ENCODE measurements around the gene LGR6. TPM values are rescaled to one million over a fixed set of nuclear protein-coding genes. Genes with fewer than 3 reads are reported as not detected.

The LGR6 gene
- polyA plus RNA-seq, 1 experiment: not detected

DNA sequence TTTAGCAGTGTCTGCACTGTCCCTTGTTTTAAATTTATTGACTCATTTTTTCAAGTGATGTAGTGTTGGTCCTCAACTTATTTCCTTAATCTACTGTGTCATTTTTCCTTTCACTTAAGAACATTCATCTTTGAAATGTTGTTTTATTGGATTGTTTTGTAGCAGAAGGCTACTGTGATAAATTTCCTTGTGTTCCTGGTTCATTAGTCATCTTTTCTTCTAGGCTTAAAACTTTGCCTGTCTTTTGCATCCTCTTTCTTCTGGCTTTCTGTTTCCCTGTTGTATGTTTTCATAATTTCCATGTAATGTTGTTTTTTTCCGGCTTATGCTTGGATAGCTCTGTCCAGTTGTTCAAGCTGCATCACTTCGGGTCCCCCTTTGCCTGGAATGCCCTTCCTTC, 86.2 kb downstream of the LGR6 start:
- Histone ChIP-seq H3K36me3 (ENCODE audit: control insufficient read depth, insufficient read depth, low read length) (no peaks in the 10 kb centered on the region), H3K27me3 (ENCODE audit: control insufficient read depth, insufficient read depth, low read length) (peaks cover 19% of the 10 kb centered on the region), H3K4me3 (ENCODE audit: low read depth, low read length) (no peak overlapping the region)
- CTCF ChIA-PET: interaction anchor here (1.6 to 4.5 kb wide), 2 partner anchors 87 to 94 kb away, joined by 5 to 15 read pairs; no protein-coding TSS in a partner anchor
- POLR2A ChIA-PET: no interaction called here
- TF ChIP-seq, protein P1, sequence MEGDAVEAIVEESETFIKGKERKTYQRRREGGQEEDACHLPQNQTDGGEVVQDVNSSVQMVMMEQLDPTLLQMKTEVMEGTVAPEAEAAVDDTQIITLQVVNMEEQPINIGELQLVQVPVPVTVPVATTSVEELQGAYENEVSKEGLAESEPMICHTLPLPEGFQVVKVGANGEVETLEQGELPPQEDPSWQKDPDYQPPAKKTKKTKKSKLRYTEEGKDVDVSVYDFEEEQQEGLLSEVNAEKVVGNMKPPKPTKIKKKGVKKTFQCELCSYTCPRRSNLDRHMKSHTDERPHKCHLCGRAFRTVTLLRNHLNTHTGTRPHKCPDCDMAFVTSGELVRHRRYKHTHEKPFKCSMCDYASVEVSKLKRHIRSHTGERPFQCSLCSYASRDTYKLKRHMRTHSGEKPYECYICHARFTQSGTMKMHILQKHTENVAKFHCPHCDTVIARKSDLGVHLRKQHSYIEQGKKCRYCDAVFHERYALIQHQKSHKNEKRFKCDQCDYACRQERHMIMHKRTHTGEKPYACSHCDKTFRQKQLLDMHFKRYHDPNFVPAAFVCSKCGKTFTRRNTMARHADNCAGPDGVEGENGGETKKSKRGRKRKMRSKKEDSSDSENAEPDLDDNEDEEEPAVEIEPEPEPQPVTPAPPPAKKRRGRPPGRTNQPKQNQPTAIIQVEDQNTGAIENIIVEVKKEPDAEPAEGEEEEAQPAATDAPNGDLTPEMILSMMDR (IDR thresholded peaks at IDR 0.05; ENCODE audit: insufficient read depth, low read depth, low read length): no peak
- DNase-seq (ENCODE audit: low read depth): no peak

DNA sequence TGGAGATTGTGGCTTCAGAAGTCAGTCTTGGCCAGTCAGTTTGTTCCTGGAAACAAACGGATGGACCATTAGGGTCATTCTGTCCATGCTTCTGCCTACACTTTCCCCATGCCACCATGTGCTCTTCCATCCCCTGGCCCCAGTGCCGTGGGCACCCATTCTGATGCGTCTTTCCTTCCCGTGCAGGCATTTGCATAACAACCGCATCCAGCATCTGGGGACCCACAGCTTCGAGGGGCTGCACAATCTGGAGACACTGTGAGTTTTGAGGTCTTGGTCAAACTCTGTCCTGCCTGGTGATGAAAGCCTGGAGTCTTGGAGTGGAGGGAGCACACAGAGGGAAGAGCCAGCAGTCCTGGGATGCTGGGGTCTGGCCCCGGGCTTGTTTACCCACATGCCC, 87.0 kb downstream of the LGR6 start:
- Histone ChIP-seq H3K4me3 (ENCODE audit: low read depth, low read length) (no peak overlapping the region), H3K36me3 (ENCODE audit: control insufficient read depth, insufficient read depth, low read length) (no peaks in the 10 kb centered on the region), H3K27me3 (ENCODE audit: control insufficient read depth, insufficient read depth, low read length) (peaks cover 13% of the 10 kb centered on the region)
- CTCF ChIA-PET: interaction anchor here (1.5 to 4.5 kb wide), 3 partner anchors 35 to 98 kb away, joined by 3 to 15 read pairs (median 5); no protein-coding TSS in a partner anchor
- POLR2A ChIA-PET: no interaction called here
- TF ChIP-seq, protein P1 (IDR thresholded peaks at IDR 0.05; ENCODE audit: insufficient read depth, low read depth, low read length): no peak
- no peak for DNase-seq (ENCODE audit: low read depth)

DNA sequence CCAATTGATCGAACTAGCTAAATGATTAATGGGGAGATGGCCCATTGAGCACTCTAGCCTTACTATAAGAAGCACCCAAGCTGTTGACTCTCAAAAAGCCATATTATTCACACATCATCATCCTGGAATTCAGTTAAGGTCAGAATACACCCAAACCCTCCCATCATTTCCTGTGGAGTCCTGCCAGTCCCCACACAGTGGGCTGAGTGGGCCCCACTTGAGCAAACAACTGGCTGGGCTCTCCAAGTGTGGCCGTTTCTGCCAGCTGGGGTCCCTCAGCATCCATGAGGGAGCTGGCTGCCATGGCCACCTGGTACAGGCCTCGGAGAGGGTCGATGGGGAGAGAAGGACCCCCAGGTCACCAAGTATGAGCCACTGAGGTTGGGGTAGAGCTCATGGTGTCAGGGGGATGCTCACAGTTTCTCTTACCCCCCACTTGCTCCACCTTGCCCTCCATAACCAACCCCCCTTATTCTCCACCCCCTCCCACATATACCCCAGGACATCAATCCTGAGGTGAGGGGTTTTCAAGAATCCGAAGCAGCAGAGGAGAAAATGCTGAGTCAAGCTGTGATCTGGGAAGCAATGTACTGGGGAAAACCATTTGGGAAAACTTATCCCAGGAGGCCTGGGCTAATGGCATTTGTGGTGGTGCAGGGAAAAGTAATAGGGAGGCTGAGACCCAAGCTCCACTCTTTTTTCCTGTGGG, 87.9 kb downstream of the LGR6 start:
- Histone ChIP-seq H3K4me3 (ENCODE audit: low read depth, low read length) (no peak overlapping the region), H3K27me3 (ENCODE audit: control insufficient read depth, insufficient read depth, low read length) (peaks cover 7% of the 10 kb centered on the region), H3K36me3 (ENCODE audit: control insufficient read depth, insufficient read depth, low read length) (no peaks in the 10 kb centered on the region)
- ChIA-PET CTCF (interaction anchor here (0.9 to 4.5 kb wide), 10 partner anchors 9 to 99 kb away, joined by 3 to 15 read pairs (median 4); partner anchors contain the start of gene LGR6), POLR2A (no interaction called here)
- TF ChIP-seq, protein P1 (IDR thresholded peaks at IDR 0.05; ENCODE audit: insufficient read depth, low read depth, low read length): no peak
- no peak for DNase-seq (ENCODE audit: low read depth)

DNA sequence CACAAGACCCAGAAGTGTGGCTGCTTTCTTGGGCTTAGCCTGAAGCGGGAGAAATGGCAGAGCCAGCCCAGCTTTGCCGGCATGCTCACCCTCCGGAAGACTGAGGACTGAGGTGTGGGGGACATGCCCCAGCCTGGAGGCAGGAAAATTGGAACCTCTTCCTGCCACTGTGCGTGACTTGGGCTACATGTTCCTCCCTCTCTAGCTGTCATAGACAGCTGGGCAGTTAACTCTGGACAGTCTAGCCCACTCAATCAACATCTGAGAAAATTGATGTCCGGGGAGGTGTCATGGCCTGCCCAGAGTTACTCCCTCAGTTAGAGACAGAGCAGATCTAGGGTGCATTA, 88.4 kb downstream of the LGR6 start:
- H3K4me3 ChIP-seq (ENCODE audit: low read depth, low read length): no peak overlapping the region
- no peaks in the 10 kb centered on the region for H3K36me3 ChIP-seq (ENCODE audit: control insufficient read depth, insufficient read depth, low read length)
- POLR2A ChIA-PET: no interaction called here
- peaks cover 7% of the 10 kb centered on the region for H3K27me3 ChIP-seq (ENCODE audit: control insufficient read depth, insufficient read depth, low read length)
- DNase-seq (ENCODE audit: low read depth): no peak
- TF ChIP-seq, protein P1 (IDR thresholded peaks at IDR 0.05; ENCODE audit: insufficient read depth, low read depth, low read length): no peak
- CTCF ChIA-PET: interaction anchor here (0.9 to 4.5 kb wide), 10 partner anchors 9 to 99 kb away, joined by 3 to 15 read pairs (median 4); partner anchors contain the start of gene LGR6

DNA sequence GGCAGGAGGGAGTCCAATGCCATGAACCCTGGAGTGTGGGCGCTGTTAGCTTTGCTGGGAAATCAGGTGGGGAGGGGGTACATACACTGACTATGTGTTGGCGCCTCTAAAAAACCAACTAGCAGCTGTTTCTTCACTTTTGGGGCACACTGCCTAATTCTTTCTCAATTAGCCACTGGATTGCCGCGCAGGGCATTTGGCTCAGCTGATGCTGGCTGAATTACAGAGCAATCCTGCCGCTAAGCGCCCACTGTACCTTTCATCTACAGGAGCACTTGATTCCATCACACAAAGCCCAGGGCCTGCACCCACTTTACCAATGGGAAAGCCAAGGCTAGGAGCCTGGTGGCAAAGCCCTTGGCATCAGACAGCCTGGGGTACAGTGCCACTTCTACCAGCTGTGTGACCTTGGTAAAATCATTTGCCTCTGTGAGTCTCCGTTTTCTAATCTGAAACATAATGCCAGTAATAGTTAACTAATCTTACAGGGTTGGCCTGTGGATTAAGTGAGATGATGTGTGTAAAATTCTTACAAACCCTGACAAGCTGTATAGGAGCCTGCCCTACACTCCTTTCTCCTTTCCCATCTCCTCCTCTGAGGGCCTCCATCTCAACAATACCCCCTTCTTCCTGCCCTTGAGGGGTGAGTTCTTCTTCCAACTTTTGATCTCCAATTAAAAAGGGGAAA, 89.1 kb downstream of the LGR6 start:
- H3K4me3 ChIP-seq (ENCODE audit: low read depth, low read length): no peak overlapping the region
- CTCF ChIA-PET: interaction anchor here (1.2 to 4.5 kb wide), 11 partner anchors 8 to 97 kb away, joined by 3 to 15 read pairs (median 5); partner anchors contain the start of gene LGR6
- POLR2A ChIA-PET: no interaction called here
- no peak for DNase-seq (ENCODE audit: low read depth)
- peaks cover 7% of the 10 kb centered on the region for H3K27me3 ChIP-seq (ENCODE audit: control insufficient read depth, insufficient read depth, low read length)
- TF ChIP-seq, protein P1 (IDR thresholded peaks at IDR 0.05; ENCODE audit: insufficient read depth, low read depth, low read length): no peak
- H3K36me3 ChIP-seq (ENCODE audit: control insufficient read depth, insufficient read depth, low read length): no peaks in the 10 kb centered on the region

All from BJ (cell line).